GM12878 (cell line): ENCODE measurements around the gene MEIS1. TPM values are rescaled to one million over a fixed set of nuclear protein-coding genes. Genes with fewer than 3 reads are reported as not detected.

ENCODE experiments used
- ATAC-seq: fragments of 200-7000 bp; cut with Tn5 transposase; 3 replicates; pipeline ENCODE4 v1.9.1; 2020; ENCODE audit warnings: mild to moderate bottlenecking, moderate library complexity
- BruUV-seq: library from RNA; stranded (reverse); fragments of 400-500 nt; replicated peaks from 2 replicates; lab custom pipeline; 2021; lab: Mats Ljungman, UMichigan
- CTCF ChIA-PET: fragments of 300-600 bp; sonication (Branson Sonifier 250); formaldehyde crosslinking; extraction: SDS; loops from one replicate; lab custom pipeline; 2021; ENCODE audit warnings: inconsistent platforms; lab: Yijun Ruan, JAX
- POLR2A ChIA-PET: fragments of 350-600 bp; formaldehyde crosslinking; extraction: SDS; loops from one replicate; lab custom pipeline; 2021; ENCODE audit warnings: inconsistent platforms; lab: Charles Lee
- RAD21 ChIA-PET: fragments of 300-600 bp; sonication (Branson Sonifier 250); formaldehyde crosslinking; loops from one replicate; lab custom pipeline; 2023; ENCODE audit warnings: antibody characterized with exemption; ENCODE audit not compliant: unreplicated experiment; lab: Charles Lee
- SMC1A ChIA-PET: fragments of 300-600 bp; sonication (Branson Sonifier 250); formaldehyde crosslinking; loops from one replicate; lab custom pipeline; 2023; ENCODE audit not compliant: unreplicated experiment, uncharacterized antibody; lab: Charles Lee
- DNase-seq: peaks from one replicate; pipeline ENCODE4 v3.0.0-alpha.2; 2011; ENCODE audit warnings: low read depth, low spot score
- FAIRE-seq: peaks from 3 replicates; lab custom pipeline; 2011; peaks lifted over from hg19 to GRCh38; lab: Jason Lieb, UNC
- H2AFZ ChIP-seq: 2 replicates; pipeline ENCODE4 v1.6.0; 2011; ENCODE audit warnings: low read depth, low read length, control low read depth; ENCODE audit not compliant: control insufficient read depth
- H3K27ac ChIP-seq: 2 replicates; pipeline ENCODE4 v1.5.1; 2011; ENCODE audit warnings: control low read depth; ENCODE audit not compliant: control insufficient read depth, insufficient read depth
- H3K27me3 ChIP-seq, 2 experiments: replicated peaks in 1 of 2; 2 replicates each; pipeline versions ENCODE4 v1.6.0 to v1.6.1; 2011; ENCODE audit warnings: low read length in 1 of 2; ENCODE audit not compliant: control insufficient read depth in 2 of 2, insufficient read depth in 2 of 2
- H3K36me3 ChIP-seq, 2 experiments: 2 replicates each; pipeline ENCODE4 v1.5.1; 2011; ENCODE audit warnings: low read length in 1 of 2; ENCODE audit not compliant: control insufficient read depth in 2 of 2, insufficient read depth in 2 of 2
- H3K4me1 ChIP-seq: 2 replicates; pipeline ENCODE4 v1.6.1; 2011; ENCODE audit warnings: mild to moderate bottlenecking, low read length, moderate library complexity, mixed read lengths; ENCODE audit not compliant: control insufficient read depth, insufficient read depth
- H3K4me2 ChIP-seq: 2 replicates; pipeline ENCODE4 v1.6.0; 2011; ENCODE audit warnings: control low read depth; ENCODE audit not compliant: control insufficient read depth, insufficient read depth
- H3K4me3 ChIP-seq: fragments of 200-600 bp; sonication (generic); 2 replicates; pipeline ENCODE4 v1.5.1; 2016
- H3K79me2 ChIP-seq: 2 replicates; pipeline ENCODE4 v1.6.0; 2011; ENCODE audit warnings: low read length; ENCODE audit not compliant: control insufficient read depth, insufficient read depth
- H3K9ac ChIP-seq: 2 replicates; pipeline ENCODE4 v1.8.0; 2011; ENCODE audit warnings: low read length, control low read depth, mixed read lengths; ENCODE audit not compliant: control insufficient read depth, insufficient read depth
- H3K9me3 ChIP-seq: replicated peaks from 3 replicates; pipeline ENCODE4 v1.5.1; 2011; ENCODE audit warnings: mild to moderate bottlenecking, low read length; ENCODE audit not compliant: control insufficient read depth, insufficient read depth
- H4K20me1 ChIP-seq: 2 replicates; pipeline ENCODE4 v1.6.0; 2011; ENCODE audit not compliant: control insufficient read depth, insufficient read depth
- ATF3 ChIP-seq: IDR thresholded peaks from 2 replicates; pipeline ENCODE4 v1.6.1; 2011; ENCODE audit warnings: low read depth, mild to moderate bottlenecking, low read length, moderate library complexity, borderline replicate concordance; ENCODE audit errors: extremely low read depth
- CBX5 ChIP-seq: sonication (generic); IDR thresholded peaks from 2 replicates; pipeline ENCODE4 v1.6.1; 2016; ENCODE audit warnings: low read depth, moderate library complexity, mild to moderate bottlenecking, inconsistent platforms
- DPF2 ChIP-seq: fragments of 450-650 bp; IDR thresholded peaks from 2 replicates; pipeline ENCODE4 v1.6.1; 2017; ENCODE audit warnings: mild to moderate bottlenecking
- ELK1 ChIP-seq: IDR thresholded peaks from 2 replicates; pipeline ENCODE4 v1.6.1; 2012; ENCODE audit warnings: low read depth, low read length, improper control_type of control experiment
- EZH2 ChIP-seq: IDR thresholded peaks from 2 replicates; pipeline ENCODE4 v1.6.1; 2012; ENCODE audit warnings: low read depth, mild to moderate bottlenecking, control low read depth, inconsistent platforms, low read length, borderline replicate concordance; ENCODE audit not compliant: control insufficient read depth
- FOXK2 ChIP-seq: fragments of 450-650 bp; IDR thresholded peaks from 2 replicates; pipeline ENCODE4 v1.6.1; 2017; ENCODE audit warnings: mild to moderate bottlenecking, moderate library complexity
- HCFC1 ChIP-seq: fragments of 150-350 bp; IDR thresholded peaks from 2 replicates; pipeline ENCODE4 v1.6.1; 2014; ENCODE audit warnings: low read length
- IKZF1 ChIP-seq: fragments of 450-650 bp; conservative IDR thresholded peaks from 2 replicates; pipeline ENCODE4 v1.6.1; 2017; ENCODE audit warnings: antibody characterized with exemption, mild to moderate bottlenecking
- MYB ChIP-seq: fragments of 150-350 bp; IDR thresholded peaks from 2 replicates; pipeline ENCODE4 v1.6.1; 2014; ENCODE audit warnings: mild to moderate bottlenecking, low read depth, low read length, borderline replicate concordance
- POU2F2 ChIP-seq: IDR thresholded peaks from 3 replicates; pipeline ENCODE4 v1.6.1; 2011; ENCODE audit warnings: low read depth, mild to moderate bottlenecking, low read length, borderline replicate concordance
- SREBF2 ChIP-seq: IDR thresholded peaks from 2 replicates; pipeline ENCODE4 v1.6.1; 2012; ENCODE audit warnings: mild to moderate bottlenecking, low read length
- STAT1 ChIP-seq: fragments of 450-650 bp; conservative IDR thresholded peaks from 2 replicates; pipeline ENCODE4 v1.6.1; 2014; ENCODE audit warnings: antibody characterized with exemption, mild to moderate bottlenecking
- SUZ12 ChIP-seq: fragments of 200-600 bp; sonication (generic); IDR thresholded peaks from one replicate; pipeline ENCODE4 v1.6.1; 2018; ENCODE audit warnings: antibody characterized with exemption, mild to moderate bottlenecking; ENCODE audit not compliant: unreplicated experiment
- ZBTB4 ChIP-seq: fragments of 450-650 bp; formaldehyde crosslinking; IDR thresholded peaks from 2 replicates; pipeline ENCODE4 v1.4.0; 2022; ENCODE audit warnings: mild to moderate bottlenecking, moderate library complexity
- ZNF274 ChIP-seq: IDR thresholded peaks from one replicate; pipeline ENCODE4 v1.8.0; 2011; ENCODE audit not compliant: insufficient read length, insufficient read depth
- ZNF592 ChIP-seq: fragments of 450-650 bp; IDR thresholded peaks from 2 replicates; pipeline ENCODE4 v1.6.1; 2017; ENCODE audit warnings: mild to moderate bottlenecking, moderate library complexity
- WGBS: methylation state at CpG from one replicate; pipeline ENCODE4 v1.1.6; 2016; ENCODE audit warnings: low lambda C conversion rate; ENCODE audit not compliant: insufficient replicate concordance, insufficient coverage; ENCODE audit errors: missing lambda C conversion rate; 5-methylcytosine and 5-hydroxymethylcytosine counted together
- in situ Hi-C: fragments of 300-500 bp; cut with MboI; formaldehyde crosslinking; loops from 9 replicates; pipeline ENCODE4 v1.14.3; 2018; ENCODE audit warnings: mixed read lengths
- intact Hi-C: fragments of 100-400 bp; cut with micrococcal nuclease; formaldehyde crosslinking; loops from one replicate; pipeline ENCODE4 v1.14.2; 2022; ENCODE audit not compliant: unreplicated experiment
- polyA plus RNA-seq, 11 experiments: library from polyadenylated mRNA; depleted of rRNA in 4 of 11; unstranded in 6 of 11; stranded (reverse) in 5 of 11; fragments of >200 nt; fragmentation: Nextera tagmentation in 4 of 11; fragmentation: Illumina TruSeq in 1 of 11; extraction: Ambion mirVana in 4 of 11; extraction: Trizol in 1 of 11; gene quantifications; 1 replicate in 1 of 11; 2 replicates in 10 of 11; pipeline versions ENCODE4 v1.2.1 to v1.2.3, GENCODE V29; 2011 to 2016; ENCODE audit warnings: inconsistent platforms in 2 of 11, missing spikeins in 2 of 11, low read depth in 1 of 11
- total RNA-seq, 4 experiments: library from RNA; depleted of rRNA in 3 of 4; stranded (reverse); fragments of >200 nt in 3 of 4; fragmentation: Illumina TruSeq in 1 of 4; extraction: Trizol in 1 of 4; gene quantifications; 2 replicates each; pipeline versions ENCODE4 v1.2.1 to v1.2.3, GENCODE V29; 2013 to 2021

The MEIS1 gene
- total and polyA plus RNA-seq, 10 of the 15 experiments (the other 5 are each of a cell fraction or from before 2014, with no cell fraction given), result 0.04 to 0.31 (median 0.14) TPM; not detected in 6

- CTCF ChIA-PET, result no interaction called here
- Histone ChIP-seq H3K9ac (no peak overlapping the region), H3K4me2 (no peak overlapping the region), H3K9me3 (no peaks in the 10 kb centered on the region), H3K4me3 (no peak overlapping the region), H3K27me3 (peaks cover 9 to 22% of the 10 kb centered on the region in 2 experiments), H3K36me3 (no peaks in the 10 kb centered on the region), H4K20me1 (no peaks in the 10 kb centered on the region), H3K4me1 (no peaks in the 10 kb centered on the region), H3K79me2 (no peaks in the 10 kb centered on the region), H3K27ac (no peak overlapping the region), H2AFZ (no peak overlapping the region)
- POLR2A ChIA-PET, result no interaction called here
- WGBS, result 4% methylated on average over 17 of the region's 27 CpGs
- RAD21 ChIA-PET, result no interaction called here
- FAIRE-seq, result no peak
- SMC1A ChIA-PET, result no interaction called here
- no peak for ATAC-seq
- in situ Hi-C loops (no loop called here), intact Hi-C loops (no loop called here)
- no TSS peak for BruUV-seq
- no peak for DNase-seq
- TF ChIP-seq EZH2 (no peak), MYB (no peak), SUZ12 (no peak), ATF3 (no peak), DPF2 (no peak), SREBF2 (no peak), ZBTB4 (CRISPR knock-in tag) (no peak), CBX5 (no peak), ZNF274 (no peak), HCFC1 (no peak), STAT1 (no peak), IKZF1 (no peak), FOXK2 (no peak), ELK1 (no peak), ZNF592 (no peak), POU2F2 (no peak)
Measured at GRCh38 chr2:66578054-66578686, 143.2 kb downstream of the MEIS1 start.
